HG03159 (cell line): ENCODE data around the gene DNAJC8.
A peak's percentile ranks its signal among the peaks of the same experiment; 100 is the strongest.

Experiments
- ATAC-seq: cut with Tn5 transposase; IDR thresholded peaks from one replicate; pipeline ENCODE4 v1.9.1; 2021; ENCODE audit warnings: mild to moderate bottlenecking, moderate library complexity; ENCODE audit not compliant: unreplicated experiment

DNAJC8 gene, protein sequence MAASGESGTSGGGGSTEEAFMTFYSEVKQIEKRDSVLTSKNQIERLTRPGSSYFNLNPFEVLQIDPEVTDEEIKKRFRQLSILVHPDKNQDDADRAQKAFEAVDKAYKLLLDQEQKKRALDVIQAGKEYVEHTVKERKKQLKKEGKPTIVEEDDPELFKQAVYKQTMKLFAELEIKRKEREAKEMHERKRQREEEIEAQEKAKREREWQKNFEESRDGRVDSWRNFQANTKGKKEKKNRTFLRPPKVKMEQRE

DNA sequence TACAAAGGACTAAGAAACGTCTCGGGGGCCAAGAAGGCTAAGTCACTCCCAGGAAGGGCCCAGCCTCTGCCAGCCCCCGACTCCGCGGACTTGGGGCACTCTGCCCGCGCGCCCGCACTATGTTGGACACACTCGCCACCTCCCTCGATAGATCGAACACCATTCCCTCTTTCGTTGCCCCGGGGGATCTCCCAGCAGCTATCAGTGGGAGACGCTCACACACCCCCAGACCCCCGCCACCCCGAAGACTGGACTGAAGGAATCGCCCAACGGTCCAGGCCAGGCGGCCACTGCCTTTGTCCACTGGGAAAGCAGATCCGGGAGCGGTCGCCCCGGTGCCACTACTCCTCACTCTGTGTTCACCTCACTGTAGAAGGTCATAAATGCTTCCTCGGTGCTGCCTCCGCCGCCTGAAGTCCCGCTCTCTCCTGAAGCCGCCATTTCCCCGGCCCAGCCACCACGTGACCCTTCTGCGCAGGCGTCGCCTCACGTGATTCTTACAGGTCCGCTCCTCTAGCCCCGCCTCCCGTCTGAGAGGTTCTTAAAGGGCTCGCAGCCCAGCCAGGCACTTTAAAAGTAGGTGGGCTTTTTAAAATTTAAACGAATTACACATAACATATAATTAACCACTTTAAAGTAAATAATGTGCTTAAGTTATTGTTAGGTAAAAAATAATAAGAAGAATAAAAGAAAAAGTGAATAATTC, at the start of gene DNAJC8:
DNAJC8 (minus strand) TSS at position 472 of the 706 bp plus-strand sequence; CDS start at position 441, 31 bp downstream.
- ATAC-seq, result peak; percentile 59

GRCh38 chr1:28281608-28282425, 49.0 kb upstream of the DNAJC8 start:
- no peak for ATAC-seq

- ATAC-seq, result no peak
Observed at GRCh38 chr1:28280977-28281381, 48.1 kb upstream of the DNAJC8 start.

GRCh38 chr1:28280501-28280900, 47.7 kb upstream of the DNAJC8 start:
- no peak for ATAC-seq

GRCh38 chr1:28279721-28280120, 46.9 kb upstream of the DNAJC8 start:
- no peak for ATAC-seq

DNA sequence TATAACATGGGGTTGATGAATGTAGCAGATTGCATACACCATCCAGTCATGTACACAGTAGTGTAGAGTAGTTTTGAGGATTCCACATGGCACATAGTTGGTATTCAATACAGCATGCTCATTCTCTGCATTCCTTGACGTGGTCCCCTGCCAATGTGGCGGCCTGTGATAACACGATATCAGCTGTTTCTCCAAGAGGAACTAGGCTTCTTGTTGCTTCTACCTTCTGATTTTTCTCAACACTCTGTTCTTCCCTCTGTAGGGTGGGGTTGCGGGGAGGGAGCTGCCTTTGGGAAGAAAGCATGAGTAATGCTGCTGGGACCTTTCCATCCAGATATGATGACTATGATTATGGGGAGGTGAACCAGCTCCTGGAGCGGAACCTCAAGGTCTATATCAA, 45.9 kb upstream of the DNAJC8 start:
- ATAC-seq, result no peak

GRCh38 chr1:28273216-28273860, 40.5 kb upstream of the DNAJC8 start:
- ATAC-seq, result no peak

DNA sequence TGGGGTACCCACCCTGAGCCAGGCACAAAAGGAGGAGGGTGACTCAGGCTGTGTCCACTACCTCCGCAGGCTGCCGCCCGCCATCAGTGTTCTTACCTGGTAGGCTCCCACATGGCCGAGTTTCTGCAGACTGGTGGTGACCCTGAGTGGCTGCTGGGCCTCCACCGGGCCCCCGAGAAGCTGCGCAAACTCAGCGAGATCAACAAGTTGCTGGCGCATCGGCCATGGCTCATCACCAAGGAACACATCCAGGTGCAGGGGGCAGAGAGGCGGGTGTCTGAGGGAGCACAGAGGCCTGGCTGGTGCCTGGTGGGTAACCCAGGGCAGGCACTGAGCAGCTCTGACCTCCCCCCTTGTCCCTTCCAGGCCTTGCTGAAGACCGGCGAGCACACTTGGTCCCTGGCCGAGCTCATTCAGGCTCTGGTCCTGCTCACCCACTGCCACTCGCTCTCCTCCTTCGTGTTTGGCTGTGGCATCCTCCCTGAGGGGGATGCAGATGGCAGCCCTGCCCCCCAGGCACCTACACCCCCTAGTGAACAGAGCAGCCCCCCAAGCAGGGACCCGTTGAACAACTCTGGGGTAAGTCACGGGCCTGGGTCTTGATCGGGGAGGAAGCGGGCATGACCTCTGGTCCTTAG, 39.5 kb upstream of the DNAJC8 start:
- no peak for ATAC-seq

DNA sequence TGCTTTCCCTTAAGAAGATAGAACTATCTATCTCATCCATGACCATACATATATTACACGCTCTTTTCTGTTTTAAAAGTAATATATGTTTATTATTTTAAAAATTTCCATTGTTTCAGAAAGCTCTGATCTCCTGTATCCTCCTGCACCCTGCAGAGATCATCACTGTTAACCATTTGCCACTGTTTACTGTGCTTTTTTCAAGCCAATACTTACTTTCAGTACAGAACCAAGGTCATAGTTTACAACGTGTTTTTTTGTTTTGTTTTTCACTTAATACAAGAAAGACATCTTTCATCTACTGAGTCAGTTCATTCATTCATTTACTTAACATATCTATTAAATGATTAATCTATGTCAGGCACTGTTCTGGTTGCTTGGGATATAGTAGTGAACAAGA, 36.7 kb upstream of the DNAJC8 start:
- ATAC-seq, result no peak

DNA sequence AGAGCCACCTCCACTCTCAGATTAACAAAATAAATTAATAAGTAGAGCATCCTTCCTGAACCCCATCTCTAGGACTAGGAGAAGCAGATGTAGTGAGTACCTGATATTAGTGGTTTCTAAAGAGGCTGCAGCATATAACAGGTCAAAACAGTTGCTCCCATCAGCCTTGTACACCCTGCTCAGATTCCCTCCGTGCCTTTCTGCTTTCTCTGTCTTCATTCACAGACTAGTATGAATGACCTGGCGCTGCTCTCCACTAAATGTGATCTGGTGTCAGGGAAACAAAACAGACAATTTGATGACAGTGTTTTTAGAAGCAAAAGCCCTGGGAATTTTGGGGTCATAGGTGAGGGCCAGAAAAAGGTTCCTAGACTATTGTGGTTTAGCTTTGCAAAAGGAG, 34.8 kb upstream of the DNAJC8 start:
- ATAC-seq, result no peak

- ATAC-seq, result no peak
Observed at GRCh38 chr1:28266920-28267322, 34.1 kb upstream of the DNAJC8 start.

DNA sequence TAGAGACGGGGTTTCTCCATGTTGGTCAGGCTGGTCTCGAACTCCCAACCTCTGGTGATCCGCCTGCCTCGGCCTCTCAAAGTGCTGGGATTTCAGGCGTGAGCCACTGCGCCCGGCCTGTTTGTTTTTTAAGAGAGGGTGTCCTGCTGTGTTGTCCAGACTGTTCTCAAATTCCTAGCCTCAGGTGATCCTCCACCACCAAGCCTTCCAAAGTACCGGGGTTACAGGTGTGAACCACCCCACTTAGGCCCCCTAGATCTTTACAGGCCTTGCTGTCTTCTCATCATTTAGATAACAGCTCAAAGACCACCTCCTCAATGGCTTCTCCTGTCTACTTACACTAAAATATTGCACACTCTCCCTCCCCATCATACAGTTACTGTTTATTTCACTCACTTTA, 32.7 kb upstream of the DNAJC8 start:
- ATAC-seq, result no peak

DNA sequence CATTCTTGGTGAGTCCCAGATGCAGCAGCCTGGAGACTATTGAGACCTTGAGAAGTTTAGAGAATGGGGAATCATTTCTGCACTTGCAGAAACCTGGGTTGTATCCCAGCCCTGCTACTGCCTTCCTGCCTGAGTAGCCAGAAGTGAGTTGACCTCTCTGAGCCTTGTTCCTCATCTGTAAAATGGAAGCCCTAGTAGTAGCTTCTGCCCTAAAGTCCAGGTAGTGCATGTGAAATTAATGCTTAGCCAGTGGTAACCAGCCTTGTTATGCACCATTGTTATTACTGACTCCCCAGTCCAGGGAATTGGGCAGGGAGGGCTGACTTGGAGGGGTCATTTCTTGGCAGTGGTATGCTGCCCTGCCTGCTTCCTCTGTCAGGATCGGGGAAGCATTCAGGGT, 32.1 kb upstream of the DNAJC8 start:
- ATAC-seq, result no peak

GRCh38 chr1:28260803-28261174, 28.0 kb upstream of the DNAJC8 start:
- no peak for ATAC-seq

DNA sequence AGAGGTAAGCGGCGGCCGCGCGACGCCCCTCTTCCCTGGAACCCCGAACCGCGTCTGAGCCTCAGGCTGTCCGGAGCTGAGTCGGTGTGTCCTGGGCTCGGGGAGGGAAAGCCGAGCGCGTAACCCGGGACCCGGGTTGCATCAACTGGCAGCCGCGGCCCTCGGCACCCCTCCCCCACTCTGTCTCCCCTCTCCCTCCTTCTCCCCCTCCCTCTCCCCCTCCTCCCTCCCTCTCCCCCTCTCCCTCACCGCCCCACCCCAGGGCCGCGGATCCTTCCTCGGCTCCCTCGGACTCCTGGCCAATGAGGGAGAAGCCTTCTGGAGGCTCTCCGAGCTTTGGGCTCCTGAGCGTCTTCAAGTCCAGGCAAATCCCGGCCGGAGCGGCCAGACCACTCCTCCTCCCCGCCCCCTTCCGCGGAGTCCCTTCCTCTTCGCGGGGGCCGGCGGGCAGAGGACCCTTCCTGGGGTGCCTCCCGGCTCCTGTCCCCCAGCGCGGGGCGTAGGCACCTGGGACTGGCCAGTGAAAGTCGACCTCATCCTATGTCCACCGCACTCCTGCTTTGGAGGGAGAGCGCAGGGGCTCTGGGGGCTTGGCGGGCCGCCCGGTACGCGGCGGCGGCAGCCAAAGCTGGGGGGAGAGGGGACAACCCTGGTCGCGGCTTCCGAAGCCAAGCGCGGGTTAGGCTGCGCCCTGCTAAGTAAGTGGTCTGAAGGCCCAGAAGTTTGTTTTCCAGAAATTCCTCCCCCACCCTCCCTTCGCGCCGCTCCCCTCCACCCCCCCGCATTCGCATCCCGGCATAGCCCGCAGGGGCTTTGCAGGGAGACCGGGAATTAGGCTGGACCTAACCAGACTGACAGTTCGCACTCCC, 27.3 kb upstream of the DNAJC8 start:
- ATAC-seq, result no peak

DNA sequence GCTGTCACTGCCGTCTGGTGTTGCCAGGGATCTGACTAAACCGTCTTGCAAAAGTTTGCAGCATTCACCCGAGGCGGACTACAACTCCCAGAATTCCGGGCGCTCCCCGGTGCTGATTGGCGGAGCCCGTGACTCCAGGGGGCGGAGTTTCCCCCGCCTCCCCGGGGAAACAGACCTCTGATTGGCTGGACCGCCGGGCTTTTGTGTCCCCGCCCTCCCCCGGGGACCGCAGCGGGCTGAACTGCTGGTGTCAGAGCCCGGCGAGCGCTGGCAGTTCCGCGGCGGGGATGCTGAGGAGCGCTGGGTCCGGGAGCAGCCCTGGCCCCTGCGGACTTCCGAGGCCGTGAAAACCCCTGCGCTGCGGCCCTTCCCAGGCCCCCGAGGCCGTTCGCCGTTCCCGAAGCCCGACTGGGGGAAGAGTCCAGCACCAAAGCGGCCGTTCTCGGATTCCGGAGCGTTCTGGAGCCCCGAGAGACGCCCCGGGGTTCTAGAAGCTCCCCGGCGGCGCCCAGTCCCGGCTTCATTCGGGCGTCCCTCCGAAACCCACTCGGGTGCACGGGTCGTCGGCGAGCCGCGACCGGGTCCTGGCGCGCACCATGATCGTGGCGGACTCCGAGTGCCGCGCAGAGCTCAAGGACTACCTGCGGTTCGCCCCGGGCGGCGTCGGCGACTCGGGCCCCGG, 26.6 kb upstream of the DNAJC8 start, which contains the start of gene SESN2:
SESN2 (plus strand) TSS at position 267 of the 682 bp plus-strand sequence; CDS start at position 597, 330 bp downstream.
- ATAC-seq, result peak; percentile 91

DNA sequence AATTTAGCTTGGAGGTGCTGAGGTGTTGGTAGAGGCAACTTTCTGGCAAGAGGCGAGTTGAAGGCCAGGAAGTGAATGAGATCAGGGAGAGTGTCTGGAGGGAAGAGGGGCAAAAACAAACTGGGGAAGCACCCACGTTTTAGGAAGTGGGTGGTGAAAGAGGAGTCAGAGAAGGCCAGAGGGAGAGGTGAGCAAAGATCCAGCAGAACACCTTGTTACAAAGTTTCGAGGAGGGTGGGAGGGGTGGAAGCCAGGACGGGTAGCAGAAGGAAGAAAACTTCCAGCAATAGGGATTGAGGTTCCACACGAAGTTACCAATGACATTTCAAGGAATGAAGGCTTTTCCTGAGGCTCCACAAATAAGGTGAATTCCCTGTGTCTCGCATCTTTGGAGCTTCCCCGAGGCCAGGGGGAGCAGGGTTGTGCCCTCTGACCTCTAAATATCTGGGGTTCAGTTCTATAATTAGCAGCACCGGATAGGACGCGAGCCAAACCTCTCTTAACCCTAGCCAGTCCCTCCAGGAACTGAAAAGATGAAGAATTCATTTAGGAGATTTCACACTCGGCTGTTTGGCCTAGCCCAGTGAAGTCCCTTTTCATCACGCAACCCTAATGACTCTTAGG, 25.9 kb upstream of the DNAJC8 start:
- ATAC-seq, result no peak

GRCh38 chr1:28257736-28258135, 24.9 kb upstream of the DNAJC8 start:
- no peak for ATAC-seq
